PC-9 (cell line): Measurements from ENCODE around the gene RIN1. TPM values are rescaled to one million over a fixed set of nuclear protein-coding genes. Genes with fewer than 3 reads are reported as not detected.

Experiments
- BruUV-seq: library from RNA; stranded (reverse); fragments of 400-500 nt; replicated peaks from 2 replicates; lab custom pipeline; 2021; lab: Mats Ljungman, UMichigan
- CTCF ChIA-PET: fragments of 300-600 bp; sonication (Branson Sonifier 250); formaldehyde crosslinking; loops from one replicate; lab custom pipeline; 2022; ENCODE audit warnings: antibody characterized with exemption; lab: Charles Lee
- POLR2A ChIA-PET: fragments of 300-600 bp; sonication (Branson Sonifier 250); formaldehyde crosslinking; loops from one replicate; lab custom pipeline; 2022; ENCODE audit warnings: antibody characterized with exemption; ENCODE audit not compliant: unreplicated experiment; lab: Charles Lee
- DNase-seq, 2 experiments: peaks; one replicate each; pipeline versions ENCODE4 v3.0.0 to v3.0.0-alpha.2; 2015 to 2022; ENCODE audit warnings: mixed read lengths in 1 of 2
- H2AFZ ChIP-seq: fragments of 200-600 bp; sonication (generic); 2 replicates; pipeline ENCODE4 v1.8.1; 2017; ENCODE audit warnings: antibody characterized with exemption
- H3F3A ChIP-seq: fragments of 200-600 bp; sonication (generic); 2 replicates; pipeline ENCODE4 v1.8.1; 2017; ENCODE audit warnings: antibody characterized with exemption, mild to moderate bottlenecking, low read depth; ENCODE audit not compliant: insufficient read depth
- H3K27ac ChIP-seq: fragments of 200-600 bp; sonication (generic); 2 replicates; pipeline ENCODE4 v1.6.1; 2016; ENCODE audit warnings: mixed run types
- H3K27me3 ChIP-seq: fragments of 200-600 bp; sonication (generic); 2 replicates; pipeline ENCODE4 v1.6.1; 2016; ENCODE audit warnings: low read depth, mixed run types; ENCODE audit not compliant: insufficient read depth
- H3K36me3 ChIP-seq: fragments of 200-600 bp; sonication (generic); 2 replicates; pipeline ENCODE4 v1.6.1; 2016; ENCODE audit warnings: low read depth, mixed run types
- H3K4me1 ChIP-seq: fragments of 200-600 bp; sonication (generic); replicated peaks from 2 replicates; pipeline ENCODE4 v1.6.1; 2016; ENCODE audit warnings: mixed run types; ENCODE audit not compliant: insufficient read depth
- H3K4me2 ChIP-seq: fragments of 200-600 bp; sonication (generic); 2 replicates; pipeline ENCODE4 v1.6.1; 2017; ENCODE audit warnings: mixed run types
- H3K4me3 ChIP-seq: fragments of 200-600 bp; sonication (generic); 2 replicates; pipeline ENCODE4 v1.6.1; 2016; ENCODE audit warnings: mixed run types
- H3K79me2 ChIP-seq: fragments of 200-600 bp; sonication (generic); 2 replicates; pipeline ENCODE4 v1.6.1; 2017; ENCODE audit warnings: low read depth, mixed run types
- H3K9me2 ChIP-seq: fragments of 200-600 bp; sonication (generic); 2 replicates; pipeline ENCODE4 v1.8.1; 2017; ENCODE audit warnings: mild to moderate bottlenecking; ENCODE audit not compliant: insufficient read depth
- H3K9me3 ChIP-seq: fragments of 200-600 bp; sonication (generic); 2 replicates; pipeline ENCODE4 v1.8.1; 2016; ENCODE audit warnings: low read depth; ENCODE audit not compliant: insufficient read depth
- H4K20me1 ChIP-seq: fragments of 200-600 bp; sonication (generic); 2 replicates; pipeline ENCODE4 v1.8.1; 2017; ENCODE audit not compliant: insufficient read depth
- CTCF ChIP-seq: fragments of 200-600 bp; sonication (generic); conservative IDR thresholded peaks from 2 replicates; pipeline ENCODE4 v1.6.1; 2017; ENCODE audit warnings: mixed run types, antibody characterized with exemption, mild to moderate bottlenecking, moderate library complexity
- EZH2 ChIP-seq: fragments of 200-600 bp; sonication (generic); IDR thresholded peaks from 2 replicates; pipeline ENCODE4 v1.8.0; 2017; ENCODE audit warnings: antibody characterized with exemption, low read depth
- intact Hi-C: fragments of 100-400 bp; cut with micrococcal nuclease; formaldehyde crosslinking; loops from one replicate; pipeline ENCODE4 v1.10.0; 2022; ENCODE audit not compliant: unreplicated experiment
- total RNA-seq: library from RNA; stranded (reverse); gene quantifications from 2 replicates; pipeline ENCODE4 v1.2.3, GENCODE V29; 2021

RIN1 gene
- total RNA-seq, 1 experiment from 2014 or later, result 15.5 TPM

GRCh38 chr11:66328302-66329144, 7.7 kb downstream of the RIN1 start:
- Histone ChIP-seq H3K4me3 (no peak overlapping the region), H3K4me1 (peaks cover 34% of the 10 kb centered on the region), H3K9me3 (no peaks in the 10 kb centered on the region), H3K27ac (no peak overlapping the region), H3K79me2 (no peaks in the 10 kb centered on the region), H2AFZ (no peak overlapping the region), H3K4me2 (peak overlapping the region; percentile 45), H4K20me1 (no peaks in the 10 kb centered on the region), H3K27me3 (no peaks in the 10 kb centered on the region), H3K9me2 (no peaks in the 10 kb centered on the region), H3K36me3 (no peaks in the 10 kb centered on the region), H3F3A (peaks cover 10% of the 10 kb centered on the region; the same call in 1 of the 2 replicates)
- BruUV-seq, result no TSS peak
- POLR2A ChIA-PET, result interaction anchor here (0.7 kb wide), 1 partner anchor 20 kb away, joined by 3 read pairs; no protein-coding TSS in a partner anchor
- intact Hi-C loops, result loop anchor here (1.0 kb wide), 1 partner anchor 16 kb away; no protein-coding TSS in a partner anchor
- CTCF ChIA-PET, result interaction anchor here (0.6 to 1.5 kb wide), 6 partner anchors 16 to 101 kb away, joined by 3 to 8 read pairs (median 4); no protein-coding TSS in a partner anchor
- DNase-seq, result peak; percentile 67 to 80
- TF ChIP-seq EZH2 (no peak), CTCF (peak; percentile 99)

- no TSS peak for BruUV-seq
- peaks cover 34% of the 10 kb centered on the region for H3K4me1 ChIP-seq
- ChIA-PET CTCF (no interaction called here), POLR2A (no interaction called here)
- no peak overlapping the region for H3K4me2 ChIP-seq
- intact Hi-C loops, result loop anchor here (1.0 kb wide), 1 partner anchor 16 kb away; no protein-coding TSS in a partner anchor
- H3K4me3 ChIP-seq, result no peak overlapping the region
- no peaks in the 10 kb centered on the region for H3K9me3 ChIP-seq
- H3K9me2 ChIP-seq, result no peaks in the 10 kb centered on the region
- H3K79me2 ChIP-seq, result no peaks in the 10 kb centered on the region
- no peaks in the 10 kb centered on the region for H3K36me3 ChIP-seq
- no peak for DNase-seq
- H4K20me1 ChIP-seq, result no peaks in the 10 kb centered on the region
- TF ChIP-seq CTCF (no peak), EZH2 (no peak)
- H3F3A ChIP-seq, result peaks cover 10% of the 10 kb centered on the region; the same call in 1 of the 2 replicates
- no peak overlapping the region for H2AFZ ChIP-seq
- H3K27ac ChIP-seq, result no peak overlapping the region
- H3K27me3 ChIP-seq, result no peaks in the 10 kb centered on the region
Measured at GRCh38 chr11:66328031-66328301, 8.3 kb downstream of the RIN1 start.

- BruUV-seq, result no TSS peak
Measured at GRCh38 chr11:66327171-66328030, 8.8 kb downstream of the RIN1 start.

More at GRCh38 chr11:66327171-66328030, 8.8 kb downstream of the RIN1 start:
- TF ChIP-seq CTCF (no peak), EZH2 (no peak)
- Histone ChIP-seq H4K20me1 (no peaks in the 10 kb centered on the region), H3K9me3 (no peaks in the 10 kb centered on the region), H3K27ac (no peak overlapping the region), H3K79me2 (no peaks in the 10 kb centered on the region), H3F3A (peaks cover 10% of the 10 kb centered on the region; the same call in 1 of the 2 replicates), H3K4me2 (peak overlapping the region; percentile 26; the same call in 1 of the 2 replicates), H2AFZ (no peak overlapping the region), H3K27me3 (no peaks in the 10 kb centered on the region), H3K9me2 (no peaks in the 10 kb centered on the region), H3K36me3 (no peaks in the 10 kb centered on the region), H3K4me1 (peaks cover 34% of the 10 kb centered on the region), H3K4me3 (no peak overlapping the region)
- intact Hi-C loops, result loop anchor here (1.0 kb wide), 1 partner anchor 15 kb away; no protein-coding TSS in a partner anchor
- ChIA-PET POLR2A (interaction anchor here (0.6 kb wide), 2 partner anchors 15 to 60 kb away, joined by 4 to 6 read pairs; no protein-coding TSS in a partner anchor), CTCF (interaction anchor here (0.6 to 1.0 kb wide), 3 partner anchors 15 to 228 kb away, joined by 3 to 23 read pairs (median 5); no protein-coding TSS in a partner anchor)
- DNase-seq, result no peak
